ENCODE results near the gene NXPE1. TPM values are rescaled to one million over a fixed set of nuclear protein-coding genes. Genes with fewer than 3 reads are reported as not detected.

The NXPE1 gene
- polyA plus RNA-seq, 3 donors: not detected

DNA sequence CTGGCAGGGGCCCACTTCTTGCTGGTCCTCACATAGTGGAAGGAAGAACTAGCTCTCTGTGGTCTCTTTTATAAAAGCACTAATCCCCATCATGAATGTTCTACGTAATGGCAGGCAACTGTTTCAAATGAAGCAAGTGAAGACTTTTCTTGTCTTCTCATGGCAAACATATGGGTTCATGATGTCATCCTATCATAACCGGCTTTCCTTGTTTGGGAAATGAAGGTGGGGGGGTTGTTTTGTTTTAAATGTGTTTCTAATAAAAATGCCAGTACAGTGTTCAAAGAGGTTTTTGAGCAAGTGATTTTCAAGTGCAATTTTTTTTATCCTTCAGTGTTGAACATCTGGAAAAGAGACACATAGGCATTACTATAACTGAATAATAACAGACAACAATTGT is 87.0 kb downstream of the NXPE1 start:
- DNase-seq (ENCODE audit: extremely low read depth in 1 of 11, low read depth in 9 of 11, low spot score in 4 of 11): no peak

Other genes with a start within 250 kb of the NXPE1 start
- 10 to 100 TPM; 15.2 to 21.8 (median 16.4) TPM for gene C11orf71, start 159.4 kb downstream of the NXPE1 start, polyA plus RNA-seq (ENCODE audit: insufficient read length in 3 of 3)
- gene RBM7, start 159.2 kb downstream of the NXPE1 start, polyA plus RNA-seq (ENCODE audit: insufficient read length in 3 of 3): 10 to 100 TPM; 48.7 to 61.6 (median 51.1) TPM
- 100 to 1,000 TPM; 108 to 135 (median 119) TPM for gene REXO2, start 120.4 kb downstream of the NXPE1 start, polyA plus RNA-seq (ENCODE audit: insufficient read length in 3 of 3)
- under 1 TPM in 1 of 3 donors, not detected in 2; 0.07 TPM for gene NXPE4, start 35.9 kb upstream of the NXPE1 start, polyA plus RNA-seq (ENCODE audit: insufficient read length in 3 of 3)
- gene NXPE2, start 118.6 kb upstream of the NXPE1 start, polyA plus RNA-seq (ENCODE audit: insufficient read length in 3 of 3): under 1 TPM; 0.26 to 0.61 (median 0.47) TPM

Data from renal cortex interstitium (tissue), 11 donors.